Mammary epithelial cell (primary cell): ENCODE data around the gene CERS5.

Experiments used
- CTCF ChIP-seq, 2 donors: IDR thresholded peaks in 1 of 2; conservative IDR thresholded peaks in 1 of 2; 2 replicates each; pipeline ENCODE4 v1.5.1; 2011 to 2012; ENCODE audit warnings: inconsistent platforms in 2 of 2, low read length in 2 of 2, mild to moderate bottlenecking in 2 of 2, control low read depth in 1 of 2, low read depth in 1 of 2; ENCODE audit not compliant: insufficient read depth in 1 of 2; ENCODE audit errors: extremely low read depth in 1 of 2
- EZH2 ChIP-seq: IDR thresholded peaks from 2 replicates; pipeline ENCODE4 v1.6.1; 2012; ENCODE audit warnings: low read length, inconsistent platforms, borderline replicate concordance

- no peak for TF ChIP-seq CTCF (conservative IDR thresholded peaks at IDR 0.05 in 1 of 2, IDR thresholded peaks at IDR 0.05 in 1 of 2; ENCODE audit: extremely low read depth in 1 of 2, insufficient read depth in 1 of 2, low read depth in 1 of 2, low read length in 2 of 2)
- no peak for TF ChIP-seq EZH2
These were observed 38.5 kb upstream of the CERS5 start for GRCh38 chr12:50205648-50206047.
